HepG2 (cell line): ENCODE measurements around the gene IQCE. TPM values are rescaled to one million over a fixed set of nuclear protein-coding genes. Genes with fewer than 3 reads are reported as not detected.

ENCODE experiments used
- BCL3 ChIP-seq: sonication (generic); formaldehyde crosslinking; IDR thresholded peaks from 2 replicates; pipeline ENCODE4 v1.5.1; 2020; ENCODE audit warnings: mild to moderate bottlenecking, missing genetic modification reagents, moderate library complexity
- CEBPG ChIP-seq: IDR thresholded peaks from 2 replicates; pipeline ENCODE4 v1.6.1; 2016
- CENPX ChIP-seq: sonication (generic); formaldehyde crosslinking; IDR thresholded peaks from 2 replicates; pipeline ENCODE4 v1.9.0; 2021; ENCODE audit warnings: mild to moderate bottlenecking, missing genetic modification reagents, moderate library complexity
- DR1 ChIP-seq: sonication (generic); formaldehyde crosslinking; IDR thresholded peaks from 2 replicates; pipeline ENCODE4 v1.8.0; 2021; ENCODE audit warnings: mild to moderate bottlenecking, missing genetic modification reagents, inconsistent platforms
- HDAC1 ChIP-seq: sonication (generic); formaldehyde crosslinking; IDR thresholded peaks from 2 replicates; pipeline ENCODE4 v1.5.1; 2020; ENCODE audit warnings: mild to moderate bottlenecking, missing genetic modification reagents
- HNRNPK ChIP-seq: fragments of 200-400 bp; formaldehyde crosslinking; IDR thresholded peaks from 2 replicates; pipeline ENCODE4 v1.6.1; 2018; ENCODE audit warnings: low read length, low read depth, moderate library complexity, mild to moderate bottlenecking; ENCODE audit not compliant: poor library complexity, severe bottlenecking
- KLF15 ChIP-seq: sonication (generic); formaldehyde crosslinking; IDR thresholded peaks from 2 replicates; pipeline ENCODE4 v1.8.1; 2023; ENCODE audit warnings: borderline replicate concordance, mild to moderate bottlenecking, inconsistent platforms, missing genetic modification reagents, mixed read lengths
- MYC ChIP-seq: sonication (generic); formaldehyde crosslinking; IDR thresholded peaks from 2 replicates; pipeline ENCODE4 v1.9.0; 2021; ENCODE audit warnings: missing genetic modification reagents, borderline replicate concordance
- NBN ChIP-seq: fragments of 450-650 bp; conservative IDR thresholded peaks from 2 replicates; pipeline ENCODE4 v1.6.1; 2017
- NONO ChIP-seq, 2 experiments: fragments of 450-650 bp in 1 of 2; sonication (generic) in 1 of 2; formaldehyde crosslinking in 1 of 2; IDR thresholded peaks in 1 of 2; conservative IDR thresholded peaks in 1 of 2; 2 replicates each; pipeline versions ENCODE4 v1.6.1 to v1.8.0; 2017 to 2022; ENCODE audit warnings: mild to moderate bottlenecking in 1 of 2, missing genetic modification reagents in 1 of 2, moderate library complexity in 1 of 2
- PRDM15 ChIP-seq: sonication (generic); formaldehyde crosslinking; IDR thresholded peaks from 2 replicates; pipeline ENCODE4 v1.4.0; 2020; ENCODE audit warnings: missing genetic modification reagents
- RBM39 ChIP-seq: fragments of 200-400 bp; formaldehyde crosslinking; IDR thresholded peaks from one replicate; pipeline ENCODE4 v1.6.1; 2018; ENCODE audit warnings: antibody characterized with exemption, mild to moderate bottlenecking, low read depth, low read length; ENCODE audit not compliant: poor library complexity, severe bottlenecking
- SMYD3 ChIP-seq: sonication (generic); formaldehyde crosslinking; IDR thresholded peaks from 2 replicates; pipeline ENCODE4 v1.8.1; 2023; ENCODE audit warnings: mild to moderate bottlenecking, missing genetic modification reagents
- SOX5 ChIP-seq: IDR thresholded peaks from 2 replicates; pipeline ENCODE4 v1.6.1; 2016; ENCODE audit warnings: borderline replicate concordance
- TRIM22 ChIP-seq: fragments of 450-650 bp; IDR thresholded peaks from 2 replicates; pipeline ENCODE4 v1.6.1; 2017
- ZBTB38 ChIP-seq: sonication (generic); formaldehyde crosslinking; IDR thresholded peaks from 2 replicates; pipeline ENCODE4 v1.5.1; 2020; ENCODE audit warnings: mild to moderate bottlenecking, missing genetic modification reagents
- ZFP82 ChIP-seq: sonication (generic); formaldehyde crosslinking; IDR thresholded peaks from 2 replicates; pipeline ENCODE4 v1.5.1; 2020; ENCODE audit warnings: mild to moderate bottlenecking, missing genetic modification reagents, borderline replicate concordance
- ZFP90 ChIP-seq: sonication (generic); formaldehyde crosslinking; IDR thresholded peaks from 2 replicates; pipeline ENCODE4 v1.8.0; 2022; ENCODE audit warnings: missing genetic modification reagents, mild to moderate bottlenecking, inconsistent platforms, borderline replicate concordance
- ZNF12 ChIP-seq: sonication (generic); formaldehyde crosslinking; IDR thresholded peaks from 2 replicates; pipeline ENCODE4 v1.5.0; 2020; ENCODE audit warnings: missing genetic modification reagents
- ZNF558 ChIP-seq: sonication (generic); formaldehyde crosslinking; IDR thresholded peaks from 2 replicates; pipeline ENCODE4 v1.9.0; 2022; ENCODE audit warnings: mild to moderate bottlenecking, missing genetic modification reagents, borderline replicate concordance
- ZSCAN29 ChIP-seq: sonication (generic); formaldehyde crosslinking; conservative IDR thresholded peaks from 2 replicates; pipeline ENCODE4 v1.4.0; 2020; ENCODE audit warnings: mild to moderate bottlenecking, missing genetic modification reagents
- ZSCAN30 ChIP-seq: sonication (generic); formaldehyde crosslinking; IDR thresholded peaks from 2 replicates; pipeline ENCODE4 v1.5.0; 2020; ENCODE audit warnings: mild to moderate bottlenecking, missing genetic modification reagents
- polyA plus RNA-seq, 8 experiments: library from polyadenylated mRNA; depleted of rRNA in 3 of 8; stranded (reverse) in 7 of 8; unstranded in 1 of 8; fragments of >200 nt; fragmentation: Illumina TruSeq in 4 of 8; extraction: Trizol in 4 of 8; gene quantifications; 2 replicates each; pipeline versions ENCODE4 v1.2.1 to v1.2.3, GENCODE V29; 2011 to 2016; ENCODE audit warnings: low read depth in 4 of 8, missing spikeins in 1 of 8, mixed read lengths in 1 of 8; ENCODE audit not compliant: insufficient read depth in 1 of 8
- total RNA-seq, 5 experiments: library from RNA; depleted of rRNA; stranded (reverse); fragments of >200 nt; fragmentation: Illumina TruSeq; extraction: Trizol; gene quantifications; 2 replicates each; pipeline ENCODE4 v1.2.3, GENCODE V29; 2016; ENCODE audit warnings: low read depth in 1 of 5
- TF ChIP-seq, protein P1 (sequence below): sonication (generic); formaldehyde crosslinking; IDR thresholded peaks from 2 replicates; pipeline ENCODE4 v1.8.0; 2022; ENCODE audit warnings: mild to moderate bottlenecking, missing genetic modification reagents, moderate library complexity

Gene IQCE
- total and polyA plus RNA-seq, 2 of the 13 experiments (the other 11 are each of a cell fraction or from before 2014, with no cell fraction given) = 1.5 to 2.5 TPM

DNA sequence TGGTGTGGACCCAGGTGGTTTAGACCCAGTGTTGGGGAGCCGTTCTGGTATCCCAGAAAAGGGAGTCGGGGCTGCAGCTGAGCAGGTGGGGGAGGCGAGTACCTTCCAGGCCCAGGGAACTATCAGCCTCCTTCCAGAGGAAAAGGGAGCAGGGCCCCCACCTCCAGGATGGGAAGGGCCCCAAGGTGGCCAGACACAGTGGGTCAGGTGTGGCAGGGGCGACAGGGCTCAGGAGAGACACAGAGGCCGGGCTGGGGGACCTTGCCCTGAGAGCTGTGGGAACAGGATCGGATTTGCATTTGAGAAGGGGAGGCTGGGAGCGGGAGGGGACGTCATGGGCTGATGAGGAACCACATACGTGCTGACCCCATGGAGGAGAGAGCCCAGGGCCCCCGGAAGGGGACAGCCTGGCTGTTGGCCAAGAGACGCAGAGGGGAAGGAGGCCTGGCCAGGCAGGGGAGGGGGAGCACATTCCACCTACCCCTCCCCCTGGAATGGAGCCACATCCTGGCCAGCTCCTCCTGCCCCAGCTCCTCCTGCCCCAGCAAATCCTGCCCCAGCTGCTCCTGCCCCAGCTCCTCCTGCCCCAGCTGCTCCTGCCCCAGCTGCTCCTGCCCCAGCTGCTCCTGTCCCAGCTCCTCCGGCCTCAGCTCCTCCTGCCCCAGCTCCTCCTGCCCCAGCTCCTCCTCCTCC lies 63.3 kb downstream of the IQCE start (continued):
- no peak for TF ChIP-seq PRDM15 (CRISPR knock-in tag)
- TF ChIP-seq KLF15 (CRISPR knock-in tag) = no peak
- peak; percentile 51; the same call in 1 of the 2 replicates for TF ChIP-seq CEBPG (CRISPR knock-in tag)
- peak; percentile 51 for TF ChIP-seq RBM39
- TF ChIP-seq HNRNPK = peak; percentile 48
- TF ChIP-seq ZFP82 (CRISPR knock-in tag) = peak; percentile 63; the same call in 1 of the 2 replicates
- no peak for TF ChIP-seq ZSCAN29 (CRISPR knock-in tag)
- no peak for TF ChIP-seq SMYD3 (CRISPR knock-in tag)
- peak; percentile 78; the same call in 1 of the 2 replicates for TF ChIP-seq SOX5 (CRISPR knock-in tag)
- TF ChIP-seq NONO (IDR thresholded peaks at IDR 0.05) = no peak
- peak; percentile 86 for TF ChIP-seq NONO (CRISPR knock-in tag; conservative IDR thresholded peaks at IDR 0.05)
- no peak; the same call in 1 of the 2 replicates for TF ChIP-seq ZBTB38 (CRISPR knock-in tag)
- TF ChIP-seq BCL3 (CRISPR knock-in tag) = no peak
- TF ChIP-seq TRIM22 = no peak
- TF ChIP-seq HDAC1 = peak; percentile 71
- peak; percentile 48; the same call in 1 of the 2 replicates for TF ChIP-seq ZNF558 (CRISPR knock-in tag)
- TF ChIP-seq MYC (CRISPR knock-in tag) = peak; percentile 82
- TF ChIP-seq ZNF12 = peak; percentile 30; the same call in 1 of the 2 replicates
- no peak for TF ChIP-seq DR1 (CRISPR knock-in tag)
- no peak for TF ChIP-seq ZSCAN30 (CRISPR knock-in tag)
- no peak for TF ChIP-seq CENPX
- TF ChIP-seq, protein P1, sequence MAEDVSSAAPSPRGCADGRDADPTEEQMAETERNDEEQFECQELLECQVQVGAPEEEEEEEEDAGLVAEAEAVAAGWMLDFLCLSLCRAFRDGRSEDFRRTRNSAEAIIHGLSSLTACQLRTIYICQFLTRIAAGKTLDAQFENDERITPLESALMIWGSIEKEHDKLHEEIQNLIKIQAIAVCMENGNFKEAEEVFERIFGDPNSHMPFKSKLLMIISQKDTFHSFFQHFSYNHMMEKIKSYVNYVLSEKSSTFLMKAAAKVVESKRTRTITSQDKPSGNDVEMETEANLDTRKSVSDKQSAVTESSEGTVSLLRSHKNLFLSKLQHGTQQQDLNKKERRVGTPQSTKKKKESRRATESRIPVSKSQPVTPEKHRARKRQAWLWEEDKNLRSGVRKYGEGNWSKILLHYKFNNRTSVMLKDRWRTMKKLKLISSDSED = no peak
- peak; percentile 45; the same call in 1 of the 2 replicates for TF ChIP-seq ZFP90 (CRISPR knock-in tag)
- TF ChIP-seq NBN = no peak
